ENCODE measurements around the gene TP53TG5.

Gene TP53TG5

DNA sequence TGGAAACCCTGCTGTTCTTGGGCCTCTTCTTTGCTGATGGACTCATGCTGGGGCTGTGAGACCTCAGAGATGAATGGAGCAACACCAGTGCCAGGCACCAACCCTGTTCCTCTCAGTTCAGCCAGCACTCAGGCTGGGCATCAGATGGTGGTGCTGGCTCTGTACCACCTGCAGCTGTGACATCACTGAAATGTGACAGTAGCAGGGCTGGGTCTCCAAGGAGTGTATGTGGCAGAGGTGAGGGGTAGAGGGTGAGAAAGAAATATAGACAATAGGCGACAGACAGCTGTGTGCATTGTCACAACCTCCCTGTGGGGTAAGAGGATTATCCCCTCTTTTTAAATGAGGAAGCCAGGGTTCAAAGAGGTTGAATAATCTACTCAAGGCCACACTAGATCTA is at the start of gene TP53TG5:
TP53TG5 (minus strand) TSS at position 135 of the 400 bp plus-strand sequence; CDS start at position 46, 89 bp downstream.
- no peak for DNase-seq (ENCODE audit: low read depth)

DNA sequence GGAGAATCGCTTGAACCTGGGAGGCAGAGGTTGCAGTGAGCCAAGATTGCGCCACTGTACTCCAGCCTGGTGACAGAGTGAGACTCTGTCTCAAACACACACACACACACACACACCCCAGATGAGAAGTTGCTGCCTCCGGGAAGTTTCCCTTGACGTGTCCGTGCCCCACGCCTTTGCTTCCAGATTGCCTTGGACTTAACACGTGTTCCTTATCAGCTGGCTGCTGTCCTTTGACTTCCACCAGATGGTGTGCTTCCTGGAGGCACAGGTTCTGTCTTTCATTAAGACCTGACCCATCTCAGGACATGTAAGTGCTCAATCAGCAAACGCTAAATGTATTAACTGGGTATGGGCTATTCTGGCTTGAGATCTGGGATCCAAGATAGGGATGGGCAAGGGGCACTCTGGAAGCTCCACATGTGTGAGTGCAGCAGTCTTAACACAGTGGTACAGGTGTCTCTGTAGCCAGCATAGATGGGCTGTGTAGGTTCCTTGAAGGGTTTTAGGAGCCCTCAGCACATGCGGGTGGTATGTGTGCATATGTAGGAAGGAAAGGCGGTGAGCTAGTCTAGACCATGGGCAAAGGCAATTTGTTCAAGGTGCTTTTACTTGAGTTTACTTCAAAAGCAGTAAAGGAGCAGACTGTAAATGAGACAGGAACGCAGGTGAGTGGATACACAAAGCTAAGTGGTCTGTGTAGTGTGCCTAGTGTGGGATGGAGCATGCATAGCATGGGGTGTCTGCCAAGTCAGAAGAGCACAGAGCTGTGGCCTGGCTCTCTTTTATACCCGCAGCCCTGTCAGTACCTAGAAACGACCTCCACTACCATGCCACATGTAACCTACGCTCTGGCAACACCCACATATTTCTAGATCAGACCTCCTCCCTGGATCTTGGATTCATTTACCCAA is 49.4 kb upstream of the TP53TG5 start:
- DNase-seq (ENCODE audit: low read depth), result no peak

DNA sequence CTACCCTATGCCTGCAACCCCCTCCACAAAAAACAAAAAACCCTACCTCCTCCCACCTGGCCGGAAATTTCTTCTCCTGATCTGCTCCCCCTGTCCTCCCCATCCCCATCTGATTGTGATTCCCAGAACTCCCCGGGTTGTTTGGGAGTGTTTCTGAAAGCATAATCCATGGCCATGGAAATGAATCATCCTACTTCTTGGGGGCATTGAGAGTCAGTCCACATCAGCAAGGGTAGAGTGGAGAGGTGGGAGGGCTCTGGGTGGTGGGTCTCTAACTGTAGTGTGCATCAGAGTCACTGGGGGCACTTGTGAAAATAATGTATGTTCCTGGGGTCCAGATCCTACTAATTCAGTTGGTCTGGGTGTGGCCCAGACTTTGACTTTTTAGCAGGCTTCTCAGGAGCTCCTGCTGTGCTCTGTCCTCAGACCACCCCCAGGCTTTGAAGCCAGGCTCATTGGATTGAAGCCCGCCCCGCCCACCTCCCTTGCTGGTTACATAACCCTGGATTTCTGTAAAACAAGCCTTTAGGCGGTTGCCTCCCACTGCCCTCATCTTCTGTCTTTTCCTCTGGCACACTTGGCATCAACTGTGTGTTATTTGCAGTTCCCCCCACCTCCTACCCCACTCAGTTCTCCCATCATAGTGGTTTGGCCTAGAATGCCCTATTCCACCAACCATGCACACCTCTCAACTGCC is 48.3 kb upstream of the TP53TG5 start:
- DNase-seq (ENCODE audit: low read depth), result no peak

DNA sequence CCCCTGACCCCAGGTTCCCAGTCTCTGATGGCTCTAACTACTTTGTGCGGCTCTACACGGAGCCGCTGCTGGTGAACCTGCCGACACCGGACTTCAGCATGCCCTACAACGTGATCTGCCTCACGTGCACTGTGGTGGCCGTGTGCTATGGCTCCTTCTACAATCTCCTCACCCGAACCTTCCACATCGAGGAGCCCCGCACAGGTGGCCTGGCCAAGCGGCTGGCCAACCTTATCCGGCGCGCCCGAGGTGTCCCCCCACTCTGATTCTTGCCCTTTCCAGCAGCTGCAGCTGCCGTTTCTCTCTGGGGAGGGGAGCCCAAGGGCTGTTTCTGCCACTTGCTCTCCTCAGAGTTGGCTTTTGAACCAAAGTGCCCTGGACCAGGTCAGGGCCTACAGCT is 47.4 kb upstream of the TP53TG5 start:
- no peak for DNase-seq (ENCODE audit: low read depth)

DNA sequence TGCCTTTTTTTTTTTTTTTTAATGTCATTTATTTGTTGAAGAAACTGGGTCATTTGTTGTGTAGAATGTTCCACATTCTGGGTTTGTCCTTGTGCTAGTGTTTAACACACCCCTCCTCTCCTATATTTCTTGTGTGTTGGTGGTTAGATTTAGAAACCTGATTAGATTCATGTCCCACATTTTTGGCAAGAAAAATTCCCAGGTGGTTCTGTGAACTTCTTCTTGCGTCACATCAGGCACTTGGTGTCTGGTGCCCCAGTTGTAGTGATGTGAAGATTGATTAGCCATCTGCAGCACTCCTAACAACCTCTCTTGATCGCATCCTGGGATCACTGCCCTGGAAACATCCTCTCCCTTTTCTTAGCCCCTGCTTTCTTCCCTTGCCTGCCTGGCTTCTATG is 45.6 kb upstream of the TP53TG5 start:
- no peak for DNase-seq (ENCODE audit: low read depth)

DNA sequence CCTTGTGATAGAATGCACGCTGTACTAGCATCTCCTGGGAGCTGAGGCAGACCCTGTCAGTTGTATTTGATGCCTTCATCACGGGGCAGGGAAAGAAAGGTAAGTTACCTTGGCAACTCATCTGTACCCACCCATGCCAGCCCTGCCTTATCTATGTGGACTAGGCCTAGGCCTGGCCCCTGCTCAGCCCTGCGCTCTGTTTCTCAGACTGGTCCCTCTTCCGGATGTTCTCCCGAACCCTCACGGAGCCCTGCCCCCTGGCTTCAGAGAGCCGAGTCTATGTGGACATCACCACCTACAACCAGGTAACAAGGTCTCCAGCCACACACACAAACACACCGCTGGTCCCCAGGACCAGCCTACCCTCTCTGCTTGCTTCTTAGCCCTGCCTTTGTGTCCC is 42.0 kb upstream of the TP53TG5 start:
- DNase-seq (ENCODE audit: low read depth), result no peak

DNA sequence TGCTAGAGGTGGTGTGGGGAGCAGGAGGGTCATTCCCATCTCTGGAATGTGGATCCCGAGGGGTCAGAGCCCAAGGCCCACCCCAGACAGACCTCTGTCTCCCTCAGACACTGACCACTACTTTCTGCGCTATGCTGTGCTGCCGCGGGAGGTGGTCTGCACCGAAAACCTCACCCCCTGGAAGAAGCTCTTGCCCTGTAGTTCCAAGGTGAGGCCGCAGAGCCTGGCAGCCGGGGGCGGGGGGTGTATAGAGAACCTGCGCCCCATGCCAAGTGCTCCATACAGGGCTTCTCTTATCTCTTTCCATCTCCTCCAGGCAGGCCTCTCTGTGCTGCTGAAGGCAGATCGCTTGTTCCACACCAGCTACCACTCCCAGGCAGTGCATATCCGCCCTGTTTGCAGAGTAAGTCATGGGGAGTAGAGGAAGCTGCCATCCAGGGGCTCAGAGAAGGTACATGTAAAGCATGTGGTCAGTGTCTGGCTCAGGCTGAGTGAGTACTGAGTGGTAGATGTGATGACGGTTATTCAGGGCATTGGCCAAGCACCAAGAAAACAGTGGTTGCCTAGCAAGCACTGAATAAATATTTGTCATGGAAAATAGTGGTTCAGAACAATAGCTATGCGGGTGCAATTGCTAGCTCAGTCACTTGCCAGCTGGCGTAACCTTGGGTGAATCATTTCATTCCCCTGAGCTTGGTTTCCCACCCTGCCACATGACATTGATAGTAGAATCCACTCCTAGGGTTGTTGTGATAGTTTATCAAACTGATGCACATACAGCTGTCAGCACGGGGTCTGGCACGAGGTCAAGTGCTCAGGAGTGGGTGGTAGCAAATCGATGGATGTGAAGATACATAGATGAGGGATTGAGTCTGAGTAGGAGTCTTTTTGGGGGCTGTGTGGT is 41.3 kb upstream of the TP53TG5 start:
- DNase-seq (ENCODE audit: low read depth), result no peak

DNA sequence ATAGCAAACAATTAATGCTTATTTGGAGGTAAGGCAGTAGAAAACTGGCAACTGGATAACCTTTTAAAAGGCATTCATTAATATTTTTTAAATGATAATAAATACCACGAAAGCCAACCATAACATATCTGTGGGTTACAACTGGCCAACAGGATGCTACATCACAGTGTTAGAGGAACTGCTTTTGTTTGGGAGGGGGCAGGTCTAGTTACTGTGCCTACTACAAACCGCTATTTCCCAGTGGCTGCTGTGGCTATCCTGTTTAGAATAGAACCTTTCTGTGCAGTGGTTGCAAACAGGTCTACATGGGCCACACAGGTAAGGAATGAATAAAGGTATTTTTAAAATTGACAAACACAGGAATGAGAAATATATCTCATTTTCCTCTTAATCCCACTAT is 38.8 kb upstream of the TP53TG5 start:
- no peak for DNase-seq (ENCODE audit: low read depth)

DNA sequence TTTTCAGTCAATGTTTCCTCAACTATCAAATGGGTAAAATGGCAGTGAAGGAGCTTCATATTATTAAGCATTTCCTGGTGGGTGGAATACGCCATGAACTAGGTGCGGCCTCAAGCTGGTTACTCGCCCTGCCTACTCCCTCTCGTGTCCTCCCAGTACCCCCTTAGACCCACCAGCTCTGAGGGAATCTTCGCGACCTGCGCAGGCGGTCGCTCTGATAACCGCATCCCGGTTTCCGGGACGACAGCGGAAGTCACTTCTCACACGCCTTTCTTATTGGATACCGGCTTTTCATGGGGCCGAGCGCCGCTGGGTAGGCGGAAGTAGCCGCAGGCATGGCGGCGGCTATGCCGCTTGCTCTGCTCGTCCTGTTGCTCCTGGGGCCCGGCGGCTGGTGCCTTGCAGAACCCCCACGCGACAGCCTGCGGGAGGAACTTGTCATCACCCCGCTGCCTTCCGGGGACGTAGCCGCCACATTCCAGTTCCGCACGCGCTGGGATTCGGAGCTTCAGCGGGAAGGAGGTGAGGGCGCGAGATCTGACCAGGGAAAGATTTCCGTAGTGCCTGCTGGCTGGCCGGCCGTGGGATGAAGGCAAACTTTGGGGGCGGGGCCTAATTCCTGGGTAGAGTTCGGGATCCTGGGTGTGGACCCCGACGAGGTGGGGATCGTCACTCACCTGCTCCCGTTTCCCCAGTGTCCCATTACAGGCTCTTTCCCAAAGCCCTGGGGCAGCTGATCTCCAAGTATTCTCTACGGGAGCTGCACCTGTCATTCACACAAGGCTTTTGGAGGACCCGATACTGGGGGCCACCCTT is 37.9 kb upstream of the TP53TG5 start, which contains the start of gene PIGT:
PIGT (plus strand) TSS at position 320 of the 816 bp plus-strand sequence; CDS start at position 336, 16 bp downstream.
- peak; percentile 61 for DNase-seq (ENCODE audit: low read depth)

DNA sequence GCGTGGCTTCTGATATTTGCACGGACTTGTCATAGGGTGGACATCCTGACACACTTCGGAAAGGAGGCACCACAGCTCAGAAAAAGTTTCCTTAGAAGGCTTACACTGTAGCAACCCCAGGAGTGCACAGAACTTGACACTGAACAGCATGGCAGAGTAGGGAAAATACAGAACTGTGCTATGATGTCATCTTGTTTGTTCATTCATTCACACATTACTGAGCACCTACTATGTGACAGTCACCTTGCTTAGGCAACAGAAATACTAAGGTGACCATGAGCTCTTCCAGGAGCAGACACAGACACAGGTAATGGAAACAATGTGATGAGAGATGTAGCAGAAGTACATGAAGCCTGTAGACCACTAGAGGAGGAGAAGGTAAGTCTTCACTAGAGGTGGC is 35.4 kb upstream of the TP53TG5 start:
- no peak for DNase-seq (ENCODE audit: low read depth)

DNA sequence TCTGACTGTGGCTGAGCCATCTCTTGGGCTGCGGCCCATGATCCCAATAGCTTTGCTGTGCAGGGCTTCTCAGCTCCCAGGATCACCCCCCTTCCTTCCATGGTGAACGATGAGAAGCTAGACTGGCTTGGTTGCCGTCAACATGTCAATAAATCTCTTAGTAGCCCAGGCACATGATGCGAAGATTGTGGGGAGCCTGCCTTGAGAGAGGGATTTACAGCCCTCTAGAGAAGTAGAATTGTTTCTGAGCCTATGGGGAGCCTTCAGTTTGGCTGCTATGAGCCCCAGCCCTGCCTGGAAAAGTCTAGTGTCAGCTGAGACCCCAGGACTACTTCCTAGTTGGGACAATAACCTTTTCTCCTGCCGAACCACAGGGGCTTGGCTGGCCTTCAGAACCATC is 34.5 kb upstream of the TP53TG5 start:
- no peak for DNase-seq (ENCODE audit: low read depth)

DNA sequence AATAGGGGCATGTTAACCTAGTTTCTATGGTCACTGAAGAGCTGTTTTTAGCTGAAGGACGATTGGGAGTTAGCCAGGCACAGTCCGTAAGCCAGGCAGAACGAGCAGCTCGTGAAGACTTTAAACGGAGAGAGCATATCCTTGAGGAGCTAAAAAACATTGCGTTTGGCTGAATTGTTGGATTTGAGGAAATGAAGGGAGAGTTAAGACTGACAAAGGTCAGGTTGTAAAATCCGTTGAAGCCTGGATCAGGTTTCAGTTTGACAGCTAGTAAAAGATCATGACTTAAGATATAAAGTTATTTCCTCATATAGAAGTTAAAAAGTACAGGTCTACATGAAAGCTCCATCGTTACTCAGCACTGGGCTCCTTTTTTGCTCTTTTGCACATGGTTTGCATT is 32.8 kb upstream of the TP53TG5 start:
- DNase-seq (ENCODE audit: low read depth), result no peak

DNA sequence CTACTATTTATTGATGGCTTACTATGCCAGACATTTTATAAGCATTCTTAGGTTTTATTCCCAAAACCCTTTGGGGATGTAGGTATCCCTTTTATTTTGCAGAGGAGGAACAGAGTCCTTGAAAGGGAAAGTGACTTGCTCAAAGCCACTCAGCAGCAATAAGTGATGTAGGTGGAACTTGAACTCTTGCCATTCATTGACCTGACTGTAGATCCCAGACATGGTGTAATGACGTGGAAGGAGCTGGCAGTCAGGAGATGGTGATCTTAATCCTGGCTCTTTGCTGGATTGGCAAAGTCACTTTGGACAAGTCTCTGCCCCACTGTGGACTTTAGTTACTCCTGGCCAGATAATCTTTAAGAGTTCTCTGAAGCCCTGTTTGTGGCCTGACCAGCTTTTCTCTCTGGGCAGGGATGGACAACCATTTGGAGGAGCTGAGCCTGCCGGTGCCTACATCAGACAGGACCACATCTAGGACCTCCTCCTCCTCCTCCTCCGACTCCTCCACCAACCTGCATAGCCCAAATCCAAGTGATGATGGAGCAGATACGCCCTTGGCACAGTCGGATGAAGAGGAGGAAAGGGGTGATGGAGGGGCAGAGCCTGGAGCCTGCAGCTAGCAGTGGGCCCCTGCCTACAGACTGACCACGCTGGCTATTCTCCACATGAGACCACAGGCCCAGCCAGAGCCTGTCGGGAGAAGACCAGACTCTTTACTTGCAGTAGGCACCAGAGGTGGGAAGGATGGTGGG is 31.6 kb upstream of the TP53TG5 start:
- no peak for DNase-seq (ENCODE audit: low read depth)

DNA sequence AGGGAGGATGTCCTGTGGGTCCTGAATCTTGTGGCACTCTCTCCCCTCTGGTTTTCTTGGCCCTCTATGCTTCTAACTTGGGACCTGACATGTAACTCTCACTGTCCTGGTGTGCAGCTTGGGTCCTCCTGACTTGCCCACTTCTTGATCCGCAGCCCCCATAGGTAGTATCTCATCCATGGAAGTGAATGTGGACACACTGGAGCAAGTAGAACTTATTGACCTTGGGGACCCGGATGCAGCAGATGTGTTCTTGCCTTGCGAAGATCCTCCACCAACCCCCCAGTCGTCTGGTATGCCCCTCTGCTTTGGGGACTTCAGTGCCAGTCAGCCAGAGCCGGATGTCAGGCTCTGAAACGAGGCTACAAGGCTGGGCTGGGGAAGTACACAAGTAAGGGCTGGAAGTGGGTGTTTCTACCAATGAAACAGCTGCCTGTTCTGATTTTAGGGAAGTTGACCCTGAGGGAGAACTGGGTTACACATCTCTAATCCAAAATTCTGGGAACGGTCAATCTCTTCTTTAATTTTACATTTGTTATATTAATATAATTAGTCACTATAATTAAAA is 30.6 kb upstream of the TP53TG5 start:
- DNase-seq (ENCODE audit: low read depth), result no peak

DNA sequence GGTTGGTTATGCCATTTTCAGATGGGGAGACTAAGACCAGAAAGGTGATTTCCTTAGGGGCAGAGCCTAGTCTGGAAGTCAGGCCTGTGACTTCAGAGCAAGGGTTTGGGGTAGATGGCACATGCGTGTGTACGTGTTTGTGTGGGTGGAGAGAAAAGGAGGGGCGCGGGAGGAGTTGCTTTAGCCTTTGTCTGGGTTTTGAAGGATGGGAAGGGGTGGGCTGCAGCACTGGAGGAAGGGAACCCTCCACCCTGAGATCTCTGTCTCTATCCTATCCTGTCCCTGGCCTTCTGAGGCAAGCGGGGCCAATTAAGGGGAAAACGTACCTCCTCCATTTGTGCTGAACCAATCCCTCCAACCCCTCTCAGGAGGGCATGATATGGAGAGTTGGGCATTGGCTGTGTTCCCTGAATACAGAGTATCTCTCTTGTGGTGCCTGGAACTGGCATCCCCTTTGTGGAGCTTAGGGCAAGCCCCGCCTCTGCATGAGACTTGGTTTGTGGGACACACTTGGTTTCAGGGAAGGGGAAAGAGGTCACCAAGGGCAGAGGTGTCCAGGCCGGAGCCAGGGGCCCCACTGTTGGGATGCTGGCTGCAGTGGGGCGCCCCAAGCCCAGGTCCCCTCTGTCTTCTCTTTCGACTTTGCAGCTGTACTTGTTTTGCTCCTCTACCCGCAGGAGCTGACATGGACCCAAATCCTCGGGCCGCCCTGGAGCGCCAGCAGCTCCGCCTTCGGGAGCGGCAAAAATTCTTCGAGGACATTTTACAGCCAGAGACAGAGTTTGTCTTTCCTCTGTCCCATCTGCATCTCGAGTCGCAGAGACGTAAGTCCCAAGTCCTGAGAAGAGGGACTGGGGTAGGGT is 29.9 kb upstream of the TP53TG5 start, which contains the start of gene DBNDD2:
DBNDD2 (plus strand) TSS at position 507 of the 863 bp plus-strand sequence; CDS start at position 686, 179 bp downstream.
- DNase-seq (ENCODE audit: low read depth), result no peak

DNA sequence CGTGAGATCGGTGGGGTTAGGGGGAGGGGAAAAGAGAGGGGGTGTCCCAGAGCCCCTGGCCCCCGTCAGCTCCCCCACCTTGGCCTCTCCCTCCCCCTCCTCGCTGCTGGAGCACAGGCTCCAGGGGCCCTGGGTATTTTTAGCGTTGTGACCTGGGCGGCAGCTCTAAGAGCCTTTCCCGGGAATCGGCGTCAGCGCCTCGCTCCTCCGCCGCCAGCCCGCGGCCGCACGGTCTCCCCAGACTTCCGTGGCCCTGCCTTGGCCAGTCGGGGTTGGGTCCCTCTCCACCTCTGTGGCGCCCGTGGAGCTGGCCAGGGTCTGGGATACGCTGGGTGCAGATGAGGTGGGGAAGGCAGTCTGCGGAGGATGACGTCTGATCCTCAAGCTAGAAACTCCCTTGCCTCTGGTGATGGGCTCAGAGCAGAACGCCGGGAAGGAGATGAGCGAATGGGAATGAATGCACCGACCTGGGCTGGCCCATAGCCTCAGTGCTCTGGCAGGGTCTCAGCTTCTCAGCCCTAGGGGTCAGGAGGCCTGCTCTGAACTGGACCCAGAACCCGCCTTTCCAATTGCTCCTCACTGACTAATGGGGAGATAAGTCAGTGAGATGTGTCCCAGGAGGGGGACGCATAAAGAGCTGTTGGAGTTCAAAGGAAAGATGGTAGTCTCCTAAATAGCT is 29.1 kb upstream of the TP53TG5 start:
- DNase-seq (ENCODE audit: low read depth), result no peak

DNA sequence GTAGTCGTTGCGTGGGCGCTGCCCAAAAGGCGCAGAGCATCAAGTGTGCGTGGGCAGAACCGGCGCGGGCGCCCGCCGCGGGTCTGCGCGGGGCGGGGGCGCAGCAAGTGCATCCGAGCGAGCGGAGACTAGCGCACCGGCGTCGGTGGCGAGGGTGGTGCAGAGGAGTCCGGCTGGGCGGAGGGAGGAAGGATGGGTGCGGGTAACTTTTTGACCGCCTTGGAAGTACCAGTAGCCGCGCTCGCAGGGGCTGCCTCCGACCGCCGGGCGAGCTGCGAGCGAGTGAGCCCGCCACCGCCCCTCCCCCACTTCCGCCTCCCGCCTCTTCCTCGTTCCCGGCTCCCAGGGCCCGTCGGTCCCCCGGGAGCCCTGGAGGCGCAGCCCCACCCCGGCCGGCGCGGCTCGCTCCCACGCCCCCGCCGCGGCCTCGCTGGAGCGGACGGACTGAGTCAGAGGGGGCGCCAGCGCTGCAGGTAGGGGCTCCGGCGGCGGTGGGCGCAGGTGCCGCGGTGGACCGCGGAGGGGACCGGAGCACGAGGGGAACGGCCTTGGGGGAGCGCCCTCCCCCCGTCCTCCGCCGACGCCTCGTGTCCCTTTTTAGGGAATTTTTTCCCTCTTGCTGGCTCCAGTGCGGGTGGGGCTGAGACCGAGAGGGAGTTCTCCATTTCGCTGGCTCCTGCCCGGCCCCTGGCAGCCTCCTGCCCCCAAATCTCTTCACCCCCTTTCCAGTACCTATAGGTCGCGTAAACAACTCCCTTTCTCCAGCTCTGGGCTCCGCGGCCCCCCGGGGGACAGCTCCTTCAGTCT is 28.3 kb upstream of the TP53TG5 start:
- DNase-seq (ENCODE audit: low read depth), result peak; percentile 38
